HT-29 (cell line): ENCODE data around the gene LHB. TPM values are rescaled to one million over a fixed set of nuclear protein-coding genes. Genes with fewer than 3 reads are reported as not detected.
"Not testable (repeated sequence)": the region's sequence is repeated elsewhere in the genome, so short reads cannot be mapped to it uniquely, and the experiment has no call there.

Experiments used
- DNase-seq: peaks from one replicate; pipeline ENCODE4 v3.0.0-alpha.2; 2015; ENCODE audit warnings: low spot score
- total RNA-seq: library from RNA; depleted of rRNA; stranded (reverse); fragments of >200 nt; shearing (Covaris generic); gene quantifications from 2 replicates; pipeline ENCODE4 v1.2.3, GENCODE V29; 2014

The LHB gene
- total RNA-seq, 1 experiment from 2014 or later: not detected

DNA sequence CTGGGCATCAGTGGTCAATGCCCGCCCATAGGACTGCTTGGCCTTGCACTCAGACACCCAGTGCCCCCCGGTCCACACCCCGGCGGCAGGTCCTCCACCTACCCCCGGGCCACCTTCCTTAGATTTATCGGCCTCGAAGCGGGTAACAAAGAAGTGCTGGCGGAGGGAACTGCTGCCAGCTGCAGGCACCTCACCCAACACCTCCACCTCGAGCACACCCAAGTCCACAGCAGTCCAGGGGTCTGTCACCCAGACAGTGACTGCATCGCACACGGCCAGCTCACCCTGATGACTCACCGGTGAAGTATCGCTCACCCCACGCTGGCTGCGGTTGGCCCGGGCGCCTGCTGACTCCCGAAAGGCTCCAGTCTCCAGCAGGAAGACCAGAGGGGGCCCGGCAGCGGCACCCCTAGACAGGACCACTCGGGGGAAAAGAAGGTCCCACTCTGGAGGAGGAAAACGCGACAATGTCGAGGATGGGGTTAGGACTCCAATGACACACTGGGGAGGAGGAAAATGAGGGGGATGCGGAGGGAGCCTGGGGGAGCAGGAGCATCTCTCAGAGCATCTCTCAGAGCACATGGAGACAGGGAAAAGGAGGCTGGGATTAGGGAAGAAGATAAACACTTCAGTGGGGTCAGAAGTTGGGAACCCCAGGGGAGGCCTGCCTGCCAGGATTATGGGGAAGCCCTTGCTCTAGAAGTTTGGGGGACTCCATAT, 21.8 kb upstream of the LHB start:
- not testable (repeated sequence) for DNase-seq

DNA sequence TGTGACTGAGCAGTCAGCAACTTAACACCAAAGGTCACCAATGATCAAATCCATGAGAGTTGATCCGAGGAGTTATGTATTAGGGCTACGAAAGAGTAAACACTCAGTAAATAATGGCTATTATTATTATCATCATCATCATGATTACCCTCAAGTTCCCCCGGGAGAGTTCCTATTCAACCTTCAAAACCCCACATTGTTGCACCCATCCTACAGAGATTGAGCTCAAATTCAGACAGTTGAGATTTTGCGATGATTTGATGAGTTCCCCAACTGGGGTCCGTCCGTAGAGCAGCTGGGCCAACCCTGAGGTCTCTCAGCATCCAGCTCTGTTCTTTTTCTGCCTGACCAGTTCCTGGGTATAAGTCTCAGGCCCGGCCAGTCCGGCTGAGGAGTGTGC, 21.2 kb upstream of the LHB start:
- DNase-seq: not testable (repeated sequence)

DNA sequence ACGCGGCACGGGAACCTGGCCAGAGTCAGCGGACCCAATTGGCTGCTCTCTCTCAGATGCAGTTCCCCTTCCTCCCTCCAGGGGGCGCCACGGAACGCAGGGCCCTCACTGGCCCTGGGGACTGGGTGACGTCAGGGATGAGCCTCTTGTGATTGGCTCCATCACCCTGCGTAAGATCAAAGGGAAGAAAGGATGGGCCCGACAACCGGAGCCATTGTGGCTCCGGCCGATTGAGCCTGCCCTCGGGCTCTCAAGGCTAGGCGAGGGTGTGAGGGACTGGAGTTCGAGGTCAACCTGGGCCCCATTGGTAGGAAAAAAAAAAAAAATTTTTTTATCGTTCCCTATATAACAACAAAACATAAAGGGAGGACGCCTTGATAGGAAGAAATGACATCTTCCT, 19.9 kb upstream of the LHB start, which contains the start of gene CGB1:
TSS of gene CGB1 (minus strand) at position 81 of the 400 bp plus-strand sequence. CDS start 184 bp downstream, outside the sequence.
- not testable (repeated sequence) for DNase-seq

GRCh38 chr19:49031642-49032301, 14.9 kb upstream of the LHB start, which contains the start of gene CGB2:
Gene CGB2, plus strand, starts transcription at chr19:49031890. Its CDS starts 206 bp downstream, at chr19:49032096.
- DNase-seq: not testable (repeated sequence)

- DNase-seq: not testable (repeated sequence)
Measured at GRCh38 chr19:49030323-49030722, 13.4 kb upstream of the LHB start.

GRCh38 chr19:49029749-49030148, 12.9 kb upstream of the LHB start:
- not testable (repeated sequence) for DNase-seq

- DNase-seq: not testable (repeated sequence)
Measured at GRCh38 chr19:49028686-49029085, 11.8 kb upstream of the LHB start.

GRCh38 chr19:49025599-49025998, 8.7 kb upstream of the LHB start:
- not testable (repeated sequence) for DNase-seq

GRCh38 chr19:49025088-49025487, 8.2 kb upstream of the LHB start:
- DNase-seq: not testable (repeated sequence)

DNA sequence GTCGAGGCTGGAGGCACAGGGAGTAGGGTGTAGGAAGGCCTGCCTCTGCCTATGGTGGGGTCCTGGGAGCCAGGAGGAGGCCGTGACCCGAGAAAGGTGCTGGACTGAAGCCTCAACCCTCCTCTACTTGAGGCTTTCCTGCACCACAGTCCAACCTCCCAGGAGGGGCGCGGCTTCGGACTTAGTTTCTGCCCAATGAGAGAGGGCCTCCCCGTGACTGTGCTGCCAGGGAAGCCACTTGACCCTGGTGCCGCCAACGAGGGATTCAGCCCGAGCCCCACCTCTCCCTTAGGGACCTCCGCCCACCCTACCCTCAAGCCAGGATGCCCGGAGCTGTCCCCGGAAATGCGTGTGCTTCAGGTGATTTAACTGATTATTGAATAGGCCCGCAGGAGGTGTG, 7.3 kb upstream of the LHB start, which contains the start of gene CGB3:
TSS of gene CGB3 (minus strand) at position 101 of the 400 bp plus-strand sequence. CDS start 362 bp downstream, outside the sequence.
- not testable (repeated sequence) for DNase-seq

- DNase-seq: no peak
Measured at GRCh38 chr19:49022116-49022515, 5.2 kb upstream of the LHB start.

DNA sequence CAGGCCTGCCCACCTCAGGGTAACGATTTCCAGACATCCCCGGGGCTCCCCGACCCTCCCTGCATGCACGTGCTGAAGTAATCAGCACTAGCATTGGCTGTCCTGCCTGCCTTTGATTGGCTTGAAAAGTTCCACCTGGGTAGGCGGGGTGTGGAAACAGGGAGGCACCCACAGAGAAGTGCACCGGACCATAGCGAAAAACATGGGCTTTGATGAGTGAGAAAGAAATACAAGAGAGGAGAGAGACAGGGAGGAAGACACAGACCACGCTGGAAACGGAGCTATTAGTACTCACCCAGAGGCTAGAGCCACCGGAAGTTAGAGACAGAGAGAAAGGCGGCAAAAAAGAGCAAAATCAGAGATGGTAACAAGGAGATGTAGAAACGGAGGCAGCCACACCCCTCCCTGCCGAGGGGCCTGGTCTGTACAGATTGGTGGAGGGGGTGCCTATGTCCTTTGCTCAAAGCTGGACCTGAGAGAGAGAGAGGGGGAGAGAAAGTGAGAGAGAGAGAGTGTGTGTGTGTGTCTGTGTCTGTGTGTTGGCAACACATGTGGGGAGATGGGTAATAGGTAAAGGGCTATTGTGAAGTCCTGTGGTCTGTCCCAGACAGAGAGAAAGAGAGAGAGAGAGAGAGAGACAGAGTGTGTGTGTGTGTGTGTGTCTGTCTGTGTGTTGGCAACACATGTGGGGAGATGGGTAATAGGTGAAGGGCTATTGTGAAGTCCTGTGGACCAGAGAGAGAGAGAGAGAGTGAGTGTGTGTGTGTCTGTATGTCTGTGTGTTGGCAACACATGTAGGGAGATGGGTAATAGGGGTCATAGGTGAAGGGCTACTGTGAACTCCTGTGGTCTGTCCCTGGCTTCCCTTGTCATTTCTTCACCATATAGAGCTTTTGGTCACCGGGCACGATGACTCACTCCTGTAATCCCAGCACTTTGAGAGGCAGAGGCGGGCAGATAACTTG, 4.3 kb upstream of the LHB start:
- DNase-seq: peak; percentile 24

DNA sequence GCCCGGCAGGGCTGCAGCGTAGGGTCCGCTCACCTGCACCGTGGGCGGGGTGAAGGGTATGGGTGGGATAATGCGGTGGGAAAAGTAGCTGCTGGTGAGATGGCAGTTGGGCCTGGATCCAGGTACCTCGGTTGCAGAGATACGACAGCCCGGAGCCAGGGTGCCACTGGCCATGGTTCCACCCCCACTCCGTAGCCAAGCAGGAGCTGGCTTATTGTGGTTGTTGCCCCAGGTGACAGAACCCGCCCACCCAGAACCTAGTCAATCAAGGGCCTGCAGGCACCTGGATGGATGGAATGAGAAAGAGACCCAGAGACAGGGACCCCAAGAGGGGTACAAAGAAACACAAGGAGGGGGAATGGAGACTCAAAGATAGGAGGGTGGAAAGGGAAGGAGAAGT, 3.5 kb upstream of the LHB start:
- no peak for DNase-seq

GRCh38 chr19:49019242-49019932, 2.5 kb upstream of the LHB start:
- peak; percentile 87 for DNase-seq

- peak; percentile 34 for DNase-seq
Measured at GRCh38 chr19:49018388-49019241, 1.7 kb upstream of the LHB start.

GRCh38 chr19:49017666-49018351, 918 bp upstream of the LHB start:
- peak; percentile 71 for DNase-seq

GRCh38 chr19:49016067-49016839, 638 bp downstream of the LHB start:
- no peak for DNase-seq

DNA sequence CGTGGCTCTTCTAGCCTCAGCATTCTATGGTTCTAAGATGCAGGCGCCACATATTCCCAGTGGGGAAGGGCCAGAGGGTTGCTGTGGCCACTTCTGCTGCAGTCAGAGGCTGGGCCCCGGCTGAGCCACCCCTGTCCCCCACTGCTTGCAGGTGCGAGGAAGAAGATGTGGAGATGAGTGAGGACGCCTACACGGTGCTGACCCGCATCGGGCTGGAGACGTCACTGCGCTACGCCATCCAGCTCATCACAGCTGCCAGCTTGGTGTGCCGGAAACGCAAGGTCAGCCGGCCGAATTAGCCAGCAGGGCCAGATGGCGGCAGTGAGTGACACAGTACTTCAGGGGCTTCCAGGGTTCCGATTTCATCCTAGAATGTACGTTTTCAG, 2.0 kb downstream of the LHB start:
- DNase-seq: no peak
